Thyroid gland (tissue), 4 donors: ENCODE measurements around the gene CISD3.

Experiments
- CTCF ChIP-seq, 6 experiments: fragments of 200-600 bp in 3 of 6; fragments of 450-650 bp in 3 of 6; sonication (generic) in 3 of 6; IDR thresholded peaks; one replicate each; pipeline ENCODE4 v1.5.1; 2016 to 2019; ENCODE audit warnings: antibody characterized with exemption in 6 of 6, mild to moderate bottlenecking in 2 of 6, inconsistent platforms in 1 of 6, moderate library complexity in 1 of 6
- POLR2A ChIP-seq, 2 donors: fragments of 450-650 bp; IDR thresholded peaks; one replicate each; pipeline ENCODE4 v1.6.1; 2017; ENCODE audit warnings: antibody characterized with exemption in 2 of 2, mild to moderate bottlenecking in 2 of 2, moderate library complexity in 1 of 2

GRCh38 chr17:38721802-38722201, 8.3 kb upstream of the CISD3 start:
- TF ChIP-seq CTCF (IDR thresholded peaks at IDR 0.05) (no peak), POLR2A (IDR thresholded peaks at IDR 0.05) (no peak)
